GM20431 (cell line): ENCODE results near the gene TTLL12.

ENCODE experiments used
- in situ Hi-C: fragments of 300-500 bp; cut with MseI, MboI; formaldehyde crosslinking; loops from one replicate; pipeline ENCODE4 v1.15.0; 2020; ENCODE audit warnings: low sequenced_read_pairs; ENCODE audit not compliant: unreplicated experiment

Gene TTLL12

DNA sequence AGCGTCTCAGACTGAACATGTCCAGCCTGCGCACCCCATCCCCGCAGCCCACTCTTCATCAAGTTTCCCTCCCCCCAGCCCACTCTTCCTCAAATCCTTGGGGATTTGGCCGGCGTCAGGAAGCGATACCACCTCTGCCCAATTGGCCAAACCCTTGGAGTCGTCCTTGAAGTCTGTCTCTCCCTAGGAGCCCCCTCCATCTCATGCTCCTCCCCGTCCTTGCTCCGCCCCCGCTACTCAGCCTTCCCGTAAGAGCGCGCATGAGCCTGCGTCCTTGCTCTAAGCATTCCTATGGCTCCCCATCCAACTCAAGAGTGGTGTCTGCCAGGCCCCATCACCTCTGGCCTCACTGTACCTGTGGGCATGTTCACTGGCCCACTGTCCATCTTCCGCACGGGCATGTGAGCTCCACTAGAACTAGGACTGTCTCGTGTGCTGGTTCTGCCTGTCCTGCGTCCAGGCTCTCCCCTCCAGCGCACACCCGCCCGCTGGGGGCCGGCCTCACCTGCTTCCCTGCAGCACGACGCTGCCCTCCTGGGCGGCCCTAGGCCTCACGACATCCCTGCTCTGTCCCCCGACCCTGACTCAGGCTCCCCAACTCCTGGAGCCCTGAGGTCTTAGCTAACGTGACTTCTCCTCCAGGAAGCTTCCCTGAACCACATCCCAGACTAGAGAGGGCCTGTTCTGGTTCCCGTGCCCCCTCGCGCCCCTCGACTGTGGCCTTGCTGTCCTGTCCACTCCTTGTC lies 30.5 kb upstream of the TTLL12 start:
- in situ Hi-C loops = no loop called here

- in situ Hi-C loops = no loop called here
These were observed 29.8 kb upstream of the TTLL12 start for GRCh38 chr22:43216738-43217137.

DNA sequence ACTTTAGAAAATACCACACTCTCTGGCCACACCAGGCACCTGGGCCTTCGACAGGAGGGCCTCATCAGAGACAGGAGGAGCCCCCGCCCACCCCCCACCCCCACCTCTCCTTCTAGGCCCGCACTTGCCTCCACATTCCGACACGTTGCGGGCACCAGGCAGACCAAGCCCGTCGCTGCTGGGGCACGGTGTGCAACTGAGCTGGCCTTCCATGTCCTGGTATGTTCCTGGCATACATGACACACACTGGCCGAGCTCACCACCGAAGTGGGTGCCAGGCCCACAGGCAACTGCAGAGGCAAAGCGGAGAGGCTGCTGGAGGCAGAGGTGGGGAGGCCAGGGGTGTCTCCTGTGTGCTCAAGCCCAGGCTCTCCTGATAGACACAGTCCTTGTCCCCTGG lies 27.0 kb upstream of the TTLL12 start:
- in situ Hi-C loops = no loop called here

- in situ Hi-C loops = no loop called here
These were observed 26.1 kb upstream of the TTLL12 start for GRCh38 chr22:43213051-43213450.

DNA sequence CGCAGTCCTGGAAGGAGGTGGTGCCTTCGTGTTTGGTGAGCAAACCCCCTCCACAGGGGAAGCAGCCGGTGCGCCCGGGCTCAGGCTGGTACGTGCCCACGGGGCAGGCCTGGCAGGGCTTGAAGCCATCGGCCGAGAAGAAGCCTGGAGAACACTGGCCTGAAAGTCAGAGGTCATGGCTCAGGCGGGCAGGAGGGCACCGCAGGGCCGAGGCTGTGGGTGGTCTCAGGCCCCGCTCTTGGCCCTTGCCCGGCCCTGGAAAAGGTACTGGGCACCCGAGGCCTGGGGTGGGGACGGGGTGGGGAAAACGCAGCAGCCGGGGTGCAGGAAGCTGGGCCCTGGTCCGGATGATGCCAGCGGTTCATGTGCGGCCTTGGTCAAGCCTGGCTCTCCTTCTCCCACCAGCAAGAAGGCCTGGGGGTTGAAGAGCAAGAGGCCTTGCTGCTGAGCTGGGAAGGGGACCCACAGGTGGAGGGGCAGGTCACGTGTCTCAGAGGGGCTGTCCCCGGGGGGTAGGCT lies 25.6 kb upstream of the TTLL12 start:
- in situ Hi-C loops = no loop called here

- in situ Hi-C loops = no loop called here
These were observed 25.1 kb upstream of the TTLL12 start for GRCh38 chr22:43211941-43212433.

GRCh38 chr22:43210631-43211515 lies 23.9 kb upstream of the TTLL12 start:
- in situ Hi-C loops = no loop called here

GRCh38 chr22:43209971-43210370 lies 23.0 kb upstream of the TTLL12 start:
- in situ Hi-C loops = no loop called here

- in situ Hi-C loops = no loop called here
These were observed 22.6 kb upstream of the TTLL12 start for GRCh38 chr22:43209523-43209890.

DNA sequence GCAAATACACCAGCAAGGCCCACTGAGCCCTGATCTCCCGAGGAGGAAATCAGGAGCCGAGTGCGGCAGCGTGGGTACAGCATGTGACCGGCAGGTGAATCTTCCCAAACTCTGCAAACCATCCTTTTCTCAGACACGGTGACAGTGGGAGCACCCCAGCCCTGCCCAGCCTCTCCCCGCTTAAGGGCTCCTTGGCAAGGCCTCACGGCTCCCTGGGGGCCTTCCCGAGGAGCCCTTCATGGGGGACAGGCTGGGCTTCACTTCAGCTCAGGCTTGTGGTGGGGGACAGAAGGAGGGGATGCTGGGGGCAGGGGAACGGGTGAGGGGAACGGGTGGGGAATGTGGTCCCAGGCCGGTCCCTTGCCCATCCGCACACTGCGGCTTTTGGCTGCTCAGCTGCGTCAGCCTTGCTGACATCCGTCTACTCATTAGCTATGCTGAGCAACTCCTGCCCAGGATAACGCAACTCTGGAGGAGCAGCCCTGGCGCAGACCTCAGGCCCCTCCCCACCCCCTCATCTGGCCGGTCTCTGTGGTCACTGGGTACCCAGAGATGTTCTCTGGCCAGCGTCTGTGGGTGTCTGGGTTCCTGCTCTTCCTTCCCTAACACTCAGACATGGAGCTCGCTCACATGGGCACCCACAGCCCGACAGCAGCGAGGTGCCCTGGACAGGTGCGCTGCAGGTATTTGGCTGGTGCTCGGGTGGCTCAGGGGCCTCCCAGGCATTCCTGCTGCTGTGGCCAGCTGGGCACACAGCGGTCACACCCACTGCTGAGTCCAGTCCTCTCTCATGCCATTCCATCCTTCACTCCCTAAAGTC lies 22.0 kb upstream of the TTLL12 start:
- in situ Hi-C loops = no loop called here

- in situ Hi-C loops = no loop called here
These were observed 21.1 kb upstream of the TTLL12 start for GRCh38 chr22:43207849-43208702.

GRCh38 chr22:43207386-43207785 lies 20.5 kb upstream of the TTLL12 start:
- in situ Hi-C loops = no loop called here

DNA sequence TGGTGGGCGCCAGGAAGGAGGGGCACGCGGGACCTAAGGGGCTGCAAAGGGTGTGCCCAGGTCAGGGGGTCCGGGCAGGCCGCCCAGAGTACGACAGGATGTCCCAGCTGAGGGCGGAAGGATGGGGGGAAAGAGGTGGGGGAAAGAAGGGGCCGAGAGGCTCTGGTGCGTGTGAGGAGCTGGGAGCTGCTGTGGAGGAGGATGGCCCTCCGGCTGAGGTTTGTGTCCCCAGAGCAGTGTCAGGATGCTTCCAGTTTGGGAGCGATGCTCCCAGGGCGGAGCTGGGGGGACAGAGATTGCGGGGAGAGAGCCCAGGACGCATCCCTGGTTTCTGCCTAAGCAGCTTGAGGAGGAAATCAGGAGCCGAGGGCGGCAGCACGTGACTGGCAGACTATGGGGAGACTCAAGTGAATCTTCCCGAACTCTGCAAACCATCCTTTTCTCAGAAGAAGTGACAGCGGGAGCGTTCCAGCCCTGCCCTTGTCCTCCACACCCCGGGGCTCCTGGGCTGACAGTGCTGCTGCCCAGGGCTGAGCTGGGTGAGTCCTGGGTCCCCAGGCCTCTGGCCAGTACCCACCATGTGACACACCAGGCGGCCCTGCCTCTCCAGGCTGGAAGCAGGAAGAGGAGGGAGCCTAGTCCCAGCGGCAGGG lies 19.7 kb upstream of the TTLL12 start:
- in situ Hi-C loops = no loop called here

GRCh38 chr22:43205748-43206508 lies 19.0 kb upstream of the TTLL12 start:
- in situ Hi-C loops = no loop called here

DNA sequence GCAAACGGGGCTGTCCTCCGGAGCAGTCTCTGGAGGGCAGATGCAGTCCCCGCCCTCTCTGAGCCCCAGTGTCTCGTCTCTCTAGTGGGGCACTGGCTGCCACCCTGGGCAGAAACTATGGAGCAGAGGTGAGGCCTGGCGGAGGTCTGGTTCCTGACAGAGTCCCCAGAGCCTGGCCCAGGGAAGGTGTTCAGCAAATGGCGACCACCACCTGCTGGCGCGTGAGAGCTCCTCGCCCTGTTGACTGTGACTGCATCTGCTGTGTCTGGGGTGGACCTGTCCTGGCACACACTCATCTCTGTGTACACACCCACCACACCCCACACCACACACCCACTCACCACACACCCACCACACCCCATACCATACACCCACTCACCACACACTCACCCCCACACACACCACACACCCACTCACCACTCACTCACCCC lies 18.3 kb upstream of the TTLL12 start:
- in situ Hi-C loops = no loop called here

DNA sequence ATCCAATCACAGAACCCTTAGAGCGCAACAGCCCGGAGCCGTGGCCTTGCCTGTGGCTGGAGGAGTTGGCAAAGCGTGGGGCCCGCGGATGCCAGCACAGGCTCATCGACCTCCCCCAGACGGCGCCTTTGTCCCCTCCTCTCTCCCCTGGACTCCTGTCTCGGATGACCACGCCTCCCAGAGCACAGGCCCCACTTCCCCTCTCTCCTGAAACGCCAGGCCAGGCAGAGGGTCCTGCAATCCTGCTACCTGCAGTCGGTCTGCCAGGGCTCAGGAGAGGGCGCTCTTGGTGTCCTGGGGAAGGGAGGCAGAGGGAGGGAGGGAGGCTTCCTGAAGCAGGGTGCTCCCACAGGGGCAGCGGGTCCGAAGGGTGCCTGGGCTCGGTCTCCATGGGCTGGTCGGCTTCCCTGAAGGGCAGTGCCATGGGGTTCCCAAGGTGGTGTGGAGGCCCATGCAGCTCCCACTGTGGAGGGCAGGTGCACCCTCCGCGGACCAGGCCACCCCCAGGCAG lies 16.6 kb upstream of the TTLL12 start:
- in situ Hi-C loops = no loop called here

- in situ Hi-C loops = no loop called here
These were observed 15.9 kb upstream of the TTLL12 start for GRCh38 chr22:43202756-43203410.
